ENCODE measurements around the gene ERC2.

ERC2 gene

GRCh38 chr3:56304069-56304468 is 164.2 kb downstream of the ERC2 start:
- no peak overlapping the region for H3K27ac ChIP-seq
- TF ChIP-seq ZFX (IDR thresholded peaks at IDR 0.05; ENCODE audit: borderline replicate concordance) (no peak), CTCF (IDR thresholded peaks at IDR 0.05) (no peak)

- no peak for TF ChIP-seq ZFX (IDR thresholded peaks at IDR 0.05; ENCODE audit: borderline replicate concordance)
- TF ChIP-seq CTCF (IDR thresholded peaks at IDR 0.05) = peak; percentile 71
- no peak overlapping the region for H3K27ac ChIP-seq
Observed at GRCh38 chr3:56303487-56303886, 164.8 kb downstream of the ERC2 start.

- no peak overlapping the region for H3K27ac ChIP-seq
- peak; percentile 34 for TF ChIP-seq CTCF (IDR thresholded peaks at IDR 0.05)
- TF ChIP-seq ZFX (IDR thresholded peaks at IDR 0.05; ENCODE audit: borderline replicate concordance) = no peak
Observed at GRCh38 chr3:56302417-56302816, 165.8 kb downstream of the ERC2 start.

GRCh38 chr3:56297281-56297840 is 170.9 kb downstream of the ERC2 start:
- H3K27ac ChIP-seq = no peak overlapping the region
- TF ChIP-seq ZFX (IDR thresholded peaks at IDR 0.05; ENCODE audit: borderline replicate concordance) (no peak), CTCF (IDR thresholded peaks at IDR 0.05) (no peak)

- H3K27ac ChIP-seq = no peak overlapping the region
- TF ChIP-seq CTCF (IDR thresholded peaks at IDR 0.05) (no peak), ZFX (IDR thresholded peaks at IDR 0.05; ENCODE audit: borderline replicate concordance) (no peak)
Observed at GRCh38 chr3:56296361-56296760, 171.9 kb downstream of the ERC2 start.

GRCh38 chr3:56295161-56295560 is 173.1 kb downstream of the ERC2 start:
- TF ChIP-seq ZFX (IDR thresholded peaks at IDR 0.05; ENCODE audit: borderline replicate concordance) (no peak), CTCF (IDR thresholded peaks at IDR 0.05) (no peak)
- H3K27ac ChIP-seq = no peak overlapping the region

- no peak overlapping the region for H3K27ac ChIP-seq
- no peak for TF ChIP-seq ZFX (IDR thresholded peaks at IDR 0.05; ENCODE audit: borderline replicate concordance)
Observed at GRCh38 chr3:56294286-56294685, 174.0 kb downstream of the ERC2 start.

GRCh38 chr3:56291953-56292352 is 176.3 kb downstream of the ERC2 start:
- H3K27ac ChIP-seq = no peak overlapping the region
- no peak for TF ChIP-seq ZFX (IDR thresholded peaks at IDR 0.05; ENCODE audit: borderline replicate concordance)
- TF ChIP-seq CTCF (IDR thresholded peaks at IDR 0.05) = no peak

Data from 22Rv1 (cell line).